Measurements from ENCODE around the gene RAD51B.
"Not testable (repeated sequence)": the region's sequence is repeated elsewhere in the genome, so short reads cannot be mapped to it uniquely, and the experiment has no call there.

The RAD51B gene

GRCh38 chr14:67965696-67966095 is 146.1 kb downstream of the RAD51B start:
- Histone ChIP-seq H3K27ac (no peak overlapping the region), H3K9ac (ENCODE audit: insufficient read length) (no peak overlapping the region), H3K9me3 (ENCODE audit: low read depth, low read length) (no peaks in the 10 kb centered on the region), H3K36me3 (ENCODE audit: insufficient read depth, low read length) (no peaks in the 10 kb centered on the region), H3K4me3 (no peak overlapping the region)
- no peak for DNase-seq (ENCODE audit: low read depth, low spot score)
- TF ChIP-seq EZH2 (IDR thresholded peaks at IDR 0.05): no peak
- TF ChIP-seq FOXP2 (optimal IDR thresholded peaks at IDR 0.05; ENCODE audit: control extremely low read depth, extremely low read length, insufficient read depth): no peak
- no peak for TF ChIP-seq POLR2AphosphoS5 (IDR thresholded peaks at IDR 0.05; ENCODE audit: borderline replicate concordance, low read depth, low read length)

DNA sequence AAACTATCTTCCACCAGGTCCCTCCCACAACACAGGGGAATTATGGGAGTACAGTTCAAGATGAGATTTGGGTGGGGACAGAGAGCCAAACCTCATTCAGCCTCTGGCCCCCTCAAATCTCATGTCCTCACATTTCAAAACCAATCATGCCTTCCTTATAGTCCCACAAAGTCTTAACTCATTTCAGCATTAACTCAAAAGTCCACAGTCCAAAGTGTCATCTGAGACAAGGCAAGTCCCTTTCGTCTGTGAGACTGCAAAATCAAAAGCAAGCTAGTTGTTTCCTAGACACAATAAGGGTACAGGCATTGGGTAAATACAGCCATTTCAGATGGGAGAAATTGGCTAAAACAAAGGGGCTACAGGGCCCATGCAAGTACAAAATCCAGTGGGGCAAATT is 147.6 kb downstream of the RAD51B start:
- DNase-seq (ENCODE audit: low read depth, low spot score): no peak
- no peak for TF ChIP-seq FOXP2 (optimal IDR thresholded peaks at IDR 0.05; ENCODE audit: control extremely low read depth, extremely low read length, insufficient read depth)
- TF ChIP-seq EZH2 (IDR thresholded peaks at IDR 0.05): no peak
- TF ChIP-seq POLR2AphosphoS5 (IDR thresholded peaks at IDR 0.05; ENCODE audit: borderline replicate concordance, low read depth, low read length): no peak
- Histone ChIP-seq H3K9me3 (ENCODE audit: low read depth, low read length) (no peaks in the 10 kb centered on the region), H3K27ac (no peak overlapping the region), H3K9ac (ENCODE audit: insufficient read length) (no peak overlapping the region), H3K4me3 (no peak overlapping the region), H3K36me3 (ENCODE audit: insufficient read depth, low read length) (no peaks in the 10 kb centered on the region)

DNA sequence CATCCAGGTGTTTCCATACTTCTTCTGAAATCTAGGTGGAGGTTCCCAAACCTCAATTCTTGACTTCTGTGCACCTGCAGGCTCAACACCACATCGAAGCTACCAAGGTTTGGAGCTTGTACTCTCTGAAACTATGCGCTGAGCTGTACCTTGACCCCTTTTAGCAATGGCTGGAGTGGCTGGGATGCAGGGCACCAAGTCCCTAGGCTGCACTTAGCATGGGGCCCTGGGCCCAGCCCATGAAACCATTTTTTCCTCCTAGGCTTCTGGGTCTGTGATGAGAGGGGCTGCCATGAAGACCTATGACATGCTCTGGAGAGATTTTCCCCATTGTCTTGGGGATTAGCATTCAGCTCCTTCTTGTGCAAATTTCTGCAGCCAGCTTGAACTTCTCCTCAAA is 148.4 kb downstream of the RAD51B start:
- not testable (repeated sequence) for H3K9ac ChIP-seq (ENCODE audit: insufficient read length); H3K4me3 ChIP-seq; H3K36me3 ChIP-seq (ENCODE audit: insufficient read depth, low read length); H3K9me3 ChIP-seq (ENCODE audit: low read depth, low read length); DNase-seq (ENCODE audit: low read depth, low spot score); H3K27ac ChIP-seq

GRCh38 chr14:67970923-67971322 is 151.3 kb downstream of the RAD51B start:
- no peaks in the 10 kb centered on the region for H3K36me3 ChIP-seq (ENCODE audit: insufficient read depth, low read length)
- H3K4me3 ChIP-seq: no peak overlapping the region
- H3K9me3 ChIP-seq (ENCODE audit: low read depth, low read length): no peaks in the 10 kb centered on the region
- no peak for DNase-seq (ENCODE audit: low read depth, low spot score)
- TF ChIP-seq FOXP2 (optimal IDR thresholded peaks at IDR 0.05; ENCODE audit: control extremely low read depth, extremely low read length, insufficient read depth): no peak
- H3K9ac ChIP-seq (ENCODE audit: insufficient read length): no peak overlapping the region
- H3K27ac ChIP-seq: no peak overlapping the region

DNA sequence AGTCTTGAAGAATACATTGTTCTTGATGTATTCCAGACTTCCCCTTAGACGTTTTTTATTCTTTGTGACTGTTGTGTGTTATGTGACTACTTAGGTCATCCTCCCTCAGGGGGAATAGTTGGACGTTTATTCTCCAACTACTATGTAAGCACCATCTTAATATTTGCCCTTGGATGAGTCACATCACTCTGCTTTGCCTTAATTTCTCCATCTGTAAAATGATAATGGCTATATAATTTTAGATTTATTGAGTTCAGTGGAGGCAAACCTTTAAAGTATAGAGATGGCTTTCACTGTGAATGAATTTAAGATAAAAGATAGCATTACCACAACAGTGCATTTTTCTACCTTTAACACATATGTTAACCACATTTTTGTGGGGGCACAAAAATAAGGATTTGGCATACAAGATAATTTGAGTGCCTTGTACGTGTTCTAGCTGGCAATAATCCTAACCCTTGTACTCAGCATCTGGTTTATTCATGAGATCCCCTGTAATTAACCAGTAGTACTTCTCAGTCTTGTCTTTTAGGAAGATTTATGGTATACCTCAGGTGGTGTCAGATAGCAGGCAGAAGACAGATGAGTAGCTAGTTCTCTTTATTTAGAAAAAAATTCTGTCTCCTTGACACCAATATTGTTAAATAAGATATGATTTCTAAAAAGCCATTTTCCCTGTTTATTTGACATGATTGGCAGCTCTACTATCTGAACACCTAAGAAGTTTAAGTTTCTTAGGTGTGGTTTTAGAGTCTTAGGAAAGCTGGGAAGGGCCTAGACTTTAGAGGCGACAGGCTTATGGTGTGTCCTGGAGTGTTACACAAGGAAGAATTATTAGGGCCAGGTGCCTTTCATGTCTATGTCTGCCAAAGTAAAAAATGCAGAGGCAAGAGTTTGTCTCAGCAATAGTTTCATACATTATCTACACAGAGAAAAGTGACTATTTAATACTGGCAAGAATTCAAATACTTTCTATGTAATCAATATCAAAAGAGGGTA is 152.3 kb downstream of the RAD51B start:
- TF ChIP-seq FOXP2 (optimal IDR thresholded peaks at IDR 0.05; ENCODE audit: control extremely low read depth, extremely low read length, insufficient read depth) (no peak), EZH2 (IDR thresholded peaks at IDR 0.05) (no peak), POLR2AphosphoS5 (IDR thresholded peaks at IDR 0.05; ENCODE audit: borderline replicate concordance, low read depth, low read length) (no peak)
- no peak overlapping the region for H3K4me3 ChIP-seq
- no peaks in the 10 kb centered on the region for H3K9me3 ChIP-seq (ENCODE audit: low read depth, low read length)
- H3K36me3 ChIP-seq (ENCODE audit: insufficient read depth, low read length): no peaks in the 10 kb centered on the region
- no peak overlapping the region for H3K9ac ChIP-seq (ENCODE audit: insufficient read length)
- H3K27ac ChIP-seq: no peak overlapping the region
- DNase-seq (ENCODE audit: low read depth, low spot score): no peak

- Histone ChIP-seq H3K4me3 (no peak overlapping the region), H3K36me3 (ENCODE audit: insufficient read depth, low read length) (no peaks in the 10 kb centered on the region), H3K9ac (ENCODE audit: insufficient read length) (no peak overlapping the region), H3K27ac (no peak overlapping the region), H3K9me3 (ENCODE audit: low read depth, low read length) (no peaks in the 10 kb centered on the region)
- DNase-seq (ENCODE audit: low read depth, low spot score): no peak
- TF ChIP-seq POLR2AphosphoS5 (IDR thresholded peaks at IDR 0.05; ENCODE audit: borderline replicate concordance, low read depth, low read length): no peak
- TF ChIP-seq FOXP2 (optimal IDR thresholded peaks at IDR 0.05; ENCODE audit: control extremely low read depth, extremely low read length, insufficient read depth): no peak
Measured at GRCh38 chr14:67973436-67973835, 153.9 kb downstream of the RAD51B start.

DNA sequence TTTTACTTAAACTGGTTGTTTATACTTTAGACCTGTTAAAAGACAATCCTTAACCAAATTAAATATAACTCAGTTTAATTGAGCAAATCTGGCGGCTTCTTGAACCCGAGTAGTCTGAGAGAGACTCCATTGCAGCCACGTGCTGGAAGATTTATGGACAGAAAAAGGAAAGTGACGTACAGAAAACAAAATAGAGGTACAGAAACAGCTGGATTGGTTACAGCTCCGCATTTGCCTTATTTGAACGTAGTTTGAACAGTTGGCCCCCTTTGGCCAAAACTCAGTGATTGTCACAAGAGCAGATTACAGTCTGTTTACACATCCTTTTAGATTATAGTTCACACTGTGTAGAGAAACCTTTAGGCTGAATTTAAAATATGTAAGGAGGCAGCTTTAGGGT is 155.9 kb downstream of the RAD51B start:
- TF ChIP-seq EZH2 (IDR thresholded peaks at IDR 0.05) (no peak), POLR2AphosphoS5 (IDR thresholded peaks at IDR 0.05; ENCODE audit: borderline replicate concordance, low read depth, low read length) (no peak), FOXP2 (optimal IDR thresholded peaks at IDR 0.05; ENCODE audit: control extremely low read depth, extremely low read length, insufficient read depth) (no peak)
- no peak overlapping the region for H3K27ac ChIP-seq
- no peak overlapping the region for H3K9ac ChIP-seq (ENCODE audit: insufficient read length)
- H3K9me3 ChIP-seq (ENCODE audit: low read depth, low read length): no peaks in the 10 kb centered on the region
- no peak for DNase-seq (ENCODE audit: low read depth, low spot score)
- no peak overlapping the region for H3K4me3 ChIP-seq
- H3K36me3 ChIP-seq (ENCODE audit: insufficient read depth, low read length): no peaks in the 10 kb centered on the region

DNA sequence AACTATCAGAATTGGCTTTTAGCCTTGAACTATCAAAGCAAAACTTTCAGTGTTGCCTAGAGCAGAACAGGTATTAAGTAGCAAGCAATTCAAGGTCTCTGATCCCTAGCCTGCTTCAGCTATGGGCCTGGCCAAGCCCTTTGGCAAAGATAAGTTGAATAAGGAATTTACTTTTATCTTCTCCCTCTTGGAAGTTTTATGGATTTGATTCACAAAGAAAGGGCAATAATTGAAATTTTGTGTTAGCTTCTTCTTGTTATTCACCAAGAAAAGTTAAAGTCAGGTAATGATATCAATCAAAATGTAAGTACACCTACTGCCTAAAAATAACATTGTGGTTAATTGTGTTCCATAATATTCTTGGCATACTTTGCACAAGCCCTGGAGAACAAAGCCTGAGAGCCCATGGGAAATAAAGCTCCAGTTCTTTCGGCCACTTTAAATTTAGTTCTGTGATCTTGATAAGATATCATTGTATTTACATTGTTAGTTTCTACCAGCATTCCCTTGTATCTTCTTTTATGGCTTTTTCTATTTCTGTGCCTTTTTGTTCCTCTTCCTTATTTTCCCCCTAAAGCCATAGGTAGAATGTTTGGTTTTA is 158.0 kb downstream of the RAD51B start:
- Histone ChIP-seq H3K9ac (ENCODE audit: insufficient read length) (no peak overlapping the region), H3K9me3 (ENCODE audit: low read depth, low read length) (no peaks in the 10 kb centered on the region), H3K27ac (no peak overlapping the region; the same call in 1 of the 2 replicates), H3K36me3 (ENCODE audit: insufficient read depth, low read length) (no peaks in the 10 kb centered on the region), H3K4me3 (no peak overlapping the region)
- DNase-seq (ENCODE audit: low read depth, low spot score): no peak
- TF ChIP-seq FOXP2 (optimal IDR thresholded peaks at IDR 0.05; ENCODE audit: control extremely low read depth, extremely low read length, insufficient read depth) (no peak), POLR2AphosphoS5 (IDR thresholded peaks at IDR 0.05; ENCODE audit: borderline replicate concordance, low read depth, low read length) (no peak), EZH2 (IDR thresholded peaks at IDR 0.05) (no peak)
